ENCODE data around the gene XRCC4.
"Not testable (repeated sequence)": the region's sequence is repeated elsewhere in the genome, so short reads cannot be mapped to it uniquely, and the experiment has no call there.

The XRCC4 gene

DNA sequence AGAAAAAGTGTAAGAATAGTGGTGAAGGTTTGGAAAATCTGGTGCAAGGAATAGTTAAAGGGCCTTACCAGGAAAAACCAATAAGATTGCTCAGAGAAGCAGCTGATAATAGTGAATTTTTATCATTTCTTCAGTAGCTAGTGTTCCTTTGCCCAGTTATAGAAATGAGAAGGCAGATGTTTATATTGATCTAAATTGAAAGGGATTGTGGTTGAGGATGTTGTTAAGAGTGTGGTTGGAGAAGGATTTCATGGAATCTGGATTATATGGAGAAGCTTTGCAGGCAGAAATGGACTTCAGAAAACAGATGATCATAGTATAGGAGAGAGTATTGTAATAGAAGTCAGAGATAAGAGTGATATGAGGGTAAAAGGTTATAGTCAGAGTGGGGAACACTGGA, 102.6 kb downstream of the XRCC4 start:
- no peak for DNase-seq (ENCODE audit: low read depth)

DNA sequence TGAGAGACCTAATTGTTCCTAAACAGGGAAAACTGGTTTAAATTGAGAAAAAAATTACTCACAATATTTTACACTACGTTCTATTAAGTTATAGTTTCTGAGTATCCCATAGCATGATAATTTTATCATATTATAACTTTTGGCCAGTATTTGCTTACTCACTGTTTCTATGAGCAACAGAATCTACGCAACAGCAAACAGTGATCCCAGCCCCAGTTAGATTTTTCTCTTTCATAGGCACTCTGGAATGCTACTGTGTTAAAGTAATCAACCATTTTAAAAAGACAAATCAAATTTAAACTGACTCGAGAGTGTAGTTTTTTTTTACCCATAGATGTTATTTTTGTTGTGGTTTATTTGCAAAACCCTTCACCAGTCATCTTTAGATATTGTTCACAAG, 107.2 kb downstream of the XRCC4 start:
- DNase-seq (ENCODE audit: low read depth), result no peak

DNA sequence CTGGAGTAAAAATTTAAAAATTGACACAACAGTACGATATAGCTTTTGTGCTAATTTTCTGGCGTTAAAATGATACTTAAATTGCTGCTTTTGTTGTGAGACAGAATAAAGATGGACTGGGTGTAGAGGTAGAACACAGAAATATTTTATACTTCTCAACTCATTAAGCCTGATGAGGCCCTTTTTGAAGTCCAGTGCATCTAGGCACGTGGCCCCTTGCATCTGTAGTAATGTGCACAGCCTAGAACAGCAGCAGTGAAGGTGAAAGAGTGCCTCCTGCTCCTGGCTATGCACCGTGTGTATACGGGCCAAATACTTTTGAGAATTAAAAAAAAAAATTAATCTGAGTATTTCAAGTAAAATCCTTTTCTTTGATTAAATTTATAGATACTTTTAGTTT, 115.6 kb downstream of the XRCC4 start:
- DNase-seq (ENCODE audit: low read depth), result no peak

DNA sequence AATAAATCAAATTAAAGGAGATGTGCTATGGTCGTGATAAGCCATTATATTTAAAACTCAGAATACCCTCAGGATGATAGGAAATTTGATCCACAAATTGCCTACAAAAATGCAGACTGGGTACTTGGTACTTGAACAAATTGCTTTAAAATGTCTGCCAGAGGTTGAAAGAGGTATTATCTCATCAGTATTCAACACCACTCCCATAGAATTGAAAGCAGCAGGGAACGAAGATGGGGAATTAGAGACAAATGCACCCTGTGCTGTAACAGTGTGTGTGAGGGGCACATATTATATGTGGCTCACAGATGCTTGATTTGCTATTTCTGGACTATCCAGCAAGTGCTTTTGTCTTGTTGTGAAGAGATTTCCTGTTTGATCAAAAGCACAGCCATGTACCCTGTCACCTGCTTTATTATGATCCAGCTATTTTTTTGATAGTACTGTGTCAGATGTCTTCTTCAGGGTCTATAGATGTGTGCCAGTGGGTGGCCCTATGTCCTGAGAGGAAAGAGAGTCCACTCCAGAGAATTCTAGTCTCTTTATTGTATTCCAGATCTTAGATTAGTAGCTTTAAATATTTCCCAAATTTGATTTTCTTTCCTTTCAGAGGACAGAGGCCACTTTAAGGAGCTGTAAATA, 120.1 kb downstream of the XRCC4 start:
- DNase-seq (ENCODE audit: low read depth), result no peak

DNA sequence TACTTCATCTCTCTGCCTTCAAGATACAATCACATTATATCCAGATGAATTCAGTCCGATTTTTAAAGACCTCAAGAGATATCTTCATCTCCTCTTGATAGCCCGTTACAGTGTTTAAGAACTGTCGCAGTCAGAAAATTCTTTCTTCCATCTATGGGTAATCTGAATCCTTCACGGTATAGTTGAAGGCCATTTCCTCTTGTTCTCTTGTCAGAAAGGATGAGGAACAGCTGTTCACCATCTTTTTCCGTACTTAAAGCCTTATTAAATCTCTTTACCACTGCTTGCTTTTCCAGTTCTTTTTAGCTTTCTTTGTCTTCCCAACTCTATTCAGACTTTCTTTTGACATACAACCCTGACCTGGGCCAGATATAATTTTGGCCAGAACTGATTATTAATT, 121.8 kb downstream of the XRCC4 start:
- DNase-seq (ENCODE audit: low read depth), result no peak

DNA sequence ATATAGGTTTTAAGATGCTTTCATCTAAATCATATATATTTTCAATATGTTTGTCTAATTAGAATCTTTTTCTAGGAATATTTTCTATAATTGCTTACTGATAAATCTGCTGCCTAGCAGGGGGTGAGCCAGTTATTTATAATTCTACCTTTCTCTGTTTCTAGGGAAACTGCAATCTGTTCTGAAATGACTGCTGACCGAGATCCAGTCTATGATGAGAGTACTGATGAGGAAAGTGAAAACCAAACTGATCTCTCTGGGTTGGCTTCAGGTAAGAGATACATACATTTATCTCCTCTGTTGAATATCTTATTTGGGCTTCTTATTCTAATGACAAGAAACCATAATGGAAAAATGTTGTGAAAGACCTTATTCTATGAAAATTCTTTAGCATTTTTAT, 127.3 kb downstream of the XRCC4 start:
- DNase-seq (ENCODE audit: low read depth), result no peak

DNA sequence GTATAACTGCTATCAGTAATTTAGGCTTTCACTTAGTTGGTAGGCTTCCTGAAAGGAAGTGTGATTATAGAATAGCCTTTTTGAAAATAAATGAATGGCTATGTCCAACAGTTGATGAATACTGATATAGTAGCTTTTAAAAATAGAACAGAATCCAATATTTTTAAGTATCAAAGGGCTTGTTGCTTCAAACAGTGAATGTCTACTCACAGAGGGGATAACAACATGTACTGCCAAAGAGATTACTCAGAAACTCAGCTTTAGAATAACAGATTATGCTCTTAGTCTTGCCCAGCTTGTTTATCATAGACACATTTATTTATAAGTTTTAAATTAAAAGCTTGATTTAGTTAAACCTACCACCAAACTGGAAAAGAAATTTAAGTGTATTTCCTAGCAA, 132.6 kb downstream of the XRCC4 start:
- DNase-seq (ENCODE audit: low read depth), result no peak

DNA sequence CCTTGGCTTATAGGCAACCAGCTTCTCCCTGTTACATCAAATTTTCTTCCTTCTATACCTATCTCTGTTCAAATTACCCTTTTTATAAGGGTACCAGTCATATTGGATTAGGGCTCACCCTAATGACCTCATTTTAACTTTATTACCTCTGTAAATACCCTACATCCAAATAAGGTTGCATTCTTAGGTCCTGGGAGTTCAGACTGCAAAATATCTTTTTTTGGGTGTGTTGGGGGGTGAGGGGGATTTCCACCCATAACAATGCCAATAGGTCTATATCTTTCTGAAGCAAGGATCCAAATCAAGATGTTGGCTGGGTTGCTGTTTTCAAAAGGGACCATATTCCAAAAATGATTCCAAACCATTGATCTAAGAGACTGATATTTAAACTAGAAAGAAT, 141.7 kb downstream of the XRCC4 start:
- DNase-seq (ENCODE audit: low read depth), result no peak

DNA sequence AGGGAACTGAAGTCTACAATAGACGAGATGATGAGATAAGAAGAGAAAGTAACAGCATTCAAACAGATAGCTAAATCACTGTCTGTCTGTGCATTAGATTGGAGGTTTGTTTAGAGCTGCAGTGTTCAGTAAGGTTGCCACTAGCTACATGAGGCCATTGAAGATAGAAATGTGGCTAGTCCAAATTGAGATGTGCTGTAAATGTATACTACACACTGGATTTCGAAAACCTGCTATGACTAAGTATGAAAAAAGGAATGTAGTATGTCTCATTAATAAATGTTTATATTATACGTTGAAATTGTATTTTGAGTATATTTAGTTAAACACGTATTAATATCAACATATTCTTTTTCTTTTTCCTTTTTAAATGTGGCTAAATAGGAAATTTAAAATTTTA, 142.1 kb downstream of the XRCC4 start:
- DNase-seq (ENCODE audit: low read depth), result no peak

DNA sequence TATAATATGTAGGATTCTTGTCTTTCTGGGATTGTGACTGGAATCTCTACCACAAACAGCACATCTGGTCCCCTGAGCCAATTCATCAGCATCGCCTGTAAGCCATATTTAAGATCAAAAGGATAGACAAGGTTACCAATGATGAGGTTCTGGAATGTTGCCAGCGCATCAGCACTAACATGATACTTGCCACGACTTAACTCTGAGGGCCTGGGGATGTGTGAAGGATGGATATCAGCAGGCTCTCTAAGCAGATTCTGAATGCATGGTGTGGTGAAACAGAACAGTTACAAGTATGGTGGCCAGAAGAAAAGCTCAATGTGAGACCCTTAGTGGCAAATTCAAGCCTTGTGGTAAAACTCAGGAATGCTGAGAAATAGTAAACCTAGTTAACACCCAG, 143.0 kb downstream of the XRCC4 start:
- DNase-seq (ENCODE audit: low read depth), result no peak

DNA sequence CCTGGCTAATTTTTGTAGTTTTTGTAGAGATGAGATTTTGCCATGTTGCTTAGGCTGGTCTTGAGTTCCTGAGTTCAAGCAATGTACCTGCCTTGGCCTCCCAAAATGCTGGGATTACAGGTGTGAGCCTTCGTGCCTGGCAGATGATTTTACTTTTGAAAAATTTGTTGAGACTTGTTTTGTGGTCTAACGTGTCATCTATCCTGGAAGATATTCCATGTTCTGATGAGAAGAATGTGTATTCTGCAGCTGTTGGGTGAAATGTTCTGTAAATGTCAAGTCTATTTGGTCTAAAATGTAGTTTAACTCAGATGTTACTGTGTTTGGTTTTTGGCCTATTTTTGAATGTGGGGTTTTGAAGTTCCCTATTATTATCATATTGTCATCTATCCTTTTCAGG, 145.6 kb downstream of the XRCC4 start:
- no peak for DNase-seq (ENCODE audit: low read depth)

DNA sequence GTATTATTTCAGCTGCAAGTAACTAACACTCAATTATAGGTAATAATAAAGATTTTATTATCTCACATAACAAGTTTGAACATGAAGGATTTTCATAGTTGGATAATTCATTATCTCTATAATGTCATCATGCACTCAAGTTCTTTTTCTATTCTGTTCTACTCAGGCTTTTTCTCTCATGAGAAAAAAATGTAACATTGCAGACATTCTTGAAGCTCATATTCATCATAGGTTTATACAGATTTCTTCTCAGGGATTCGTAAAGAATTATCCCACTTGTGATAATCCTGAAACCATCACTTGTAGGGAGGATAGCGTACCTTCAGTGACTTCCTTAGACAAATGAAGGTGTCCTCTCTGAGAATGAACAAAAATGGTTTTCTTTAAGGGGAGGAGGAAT, 150.3 kb downstream of the XRCC4 start:
- no peak for DNase-seq (ENCODE audit: low read depth)

DNA sequence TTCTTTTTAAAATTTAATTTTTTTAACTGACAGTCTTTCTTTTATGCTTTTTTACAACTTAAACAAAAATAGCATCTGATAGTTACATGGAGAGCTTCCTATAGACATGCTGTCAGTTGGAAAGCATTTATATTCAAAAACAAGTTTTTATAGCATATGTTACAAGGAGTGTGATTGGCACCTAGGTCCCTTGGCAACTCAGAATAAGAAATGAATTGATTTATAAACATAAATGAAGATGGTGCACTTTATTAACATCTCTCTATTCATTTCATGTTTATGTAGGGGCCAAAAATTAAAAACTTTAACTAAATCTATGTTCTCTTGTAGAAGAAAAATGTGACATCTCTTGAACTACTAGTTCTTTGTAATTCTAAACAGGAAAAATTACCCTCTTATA, 153.2 kb downstream of the XRCC4 start:
- no peak for DNase-seq (ENCODE audit: low read depth)

DNA sequence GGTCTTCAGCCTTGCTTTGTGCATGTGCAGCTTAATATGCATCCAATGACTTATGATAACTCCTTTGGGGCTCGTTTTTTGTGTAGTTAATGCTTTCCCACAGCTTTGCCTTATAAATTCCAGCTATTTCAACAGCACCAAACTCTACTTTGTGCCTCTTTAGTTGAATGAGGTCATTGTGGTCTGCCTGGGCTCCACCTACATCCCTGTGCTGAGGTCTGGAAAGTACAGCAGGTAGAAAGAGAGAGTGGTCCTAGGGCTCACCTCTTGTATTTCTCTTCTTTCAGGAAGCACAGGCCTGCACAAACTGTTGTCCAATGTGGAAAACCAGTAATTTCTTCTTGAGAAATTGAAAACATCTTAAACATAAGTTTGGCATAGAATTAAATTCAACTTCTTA, 167.2 kb downstream of the XRCC4 start:
- no peak for DNase-seq (ENCODE audit: low read depth)

DNA sequence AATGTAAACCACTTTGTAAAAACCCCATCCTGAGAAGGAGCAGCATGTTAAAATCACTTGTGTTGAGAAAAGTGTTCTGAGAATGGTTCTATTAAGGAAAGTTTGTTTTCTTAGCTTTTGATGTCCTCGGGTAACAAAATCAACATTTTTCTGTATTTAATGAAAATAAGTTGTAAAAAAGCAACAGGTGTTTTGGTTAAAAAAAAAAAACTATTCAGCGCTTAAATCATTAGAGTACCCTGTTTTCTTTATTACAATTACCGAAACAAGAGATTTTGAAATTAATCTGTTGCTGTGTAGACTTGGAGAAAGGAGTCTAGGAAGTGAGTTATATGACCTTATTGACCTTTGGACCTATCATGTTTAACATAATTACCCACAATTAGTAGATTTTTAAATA, 167.7 kb downstream of the XRCC4 start:
- no peak for DNase-seq (ENCODE audit: low read depth)

DNA sequence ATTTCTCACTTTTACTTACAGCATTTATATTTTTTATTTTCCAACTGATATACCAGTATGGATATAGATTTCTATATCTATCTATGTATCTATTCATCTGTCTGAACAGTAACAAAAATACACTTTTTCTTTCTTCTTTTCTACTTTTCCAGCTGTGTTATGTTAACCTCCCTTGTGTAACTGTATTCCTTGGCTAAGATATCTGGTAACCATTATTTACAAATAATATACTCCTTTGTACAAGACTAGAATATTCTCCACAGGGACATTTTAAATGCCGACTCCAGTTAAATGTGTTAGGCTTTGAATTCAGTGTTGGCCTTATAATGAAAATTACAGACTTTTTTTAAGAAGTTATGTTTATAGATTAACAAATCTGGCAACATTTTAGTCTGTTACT, 168.7 kb downstream of the XRCC4 start:
- DNase-seq (ENCODE audit: low read depth), result no peak

DNA sequence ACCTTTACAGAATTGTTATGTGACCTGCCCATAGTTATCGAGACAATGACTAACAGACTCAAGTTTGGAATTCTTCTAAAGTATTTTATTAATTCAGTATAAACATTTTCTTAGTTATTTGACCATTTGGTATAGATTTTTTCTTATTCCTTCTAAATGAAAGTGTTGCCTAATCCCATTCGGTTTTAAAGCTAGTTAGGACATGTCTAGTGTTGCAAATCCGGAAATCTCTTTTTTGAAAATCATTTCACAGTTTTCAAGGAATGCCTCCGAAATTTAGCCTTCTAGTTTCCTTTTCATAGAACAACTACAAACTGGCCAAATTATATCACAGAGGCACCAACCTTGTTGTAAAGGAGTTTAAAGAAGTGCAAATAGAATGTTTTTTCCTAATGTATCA, 171.8 kb downstream of the XRCC4 start:
- no peak for DNase-seq (ENCODE audit: low read depth)

DNA sequence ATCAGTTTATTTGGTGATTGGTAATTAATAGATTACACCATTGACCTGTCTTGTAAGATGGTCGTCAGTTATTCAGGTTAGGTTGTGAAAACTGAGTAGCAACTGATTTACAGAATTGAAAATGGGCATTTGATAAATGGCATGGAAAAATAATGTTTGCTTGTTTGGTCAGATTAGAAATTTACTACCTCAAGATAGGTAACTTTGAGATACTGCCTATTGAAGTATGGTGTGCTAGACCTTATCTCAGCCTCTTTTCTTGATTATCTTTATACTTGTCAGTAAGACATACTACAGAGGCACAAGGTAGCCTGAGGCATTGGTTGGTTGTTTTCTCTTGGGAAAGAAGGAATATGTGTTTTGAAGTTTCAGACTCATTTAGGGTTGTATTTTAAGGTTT, 174.5 kb downstream of the XRCC4 start:
- no peak for DNase-seq (ENCODE audit: low read depth)

DNA sequence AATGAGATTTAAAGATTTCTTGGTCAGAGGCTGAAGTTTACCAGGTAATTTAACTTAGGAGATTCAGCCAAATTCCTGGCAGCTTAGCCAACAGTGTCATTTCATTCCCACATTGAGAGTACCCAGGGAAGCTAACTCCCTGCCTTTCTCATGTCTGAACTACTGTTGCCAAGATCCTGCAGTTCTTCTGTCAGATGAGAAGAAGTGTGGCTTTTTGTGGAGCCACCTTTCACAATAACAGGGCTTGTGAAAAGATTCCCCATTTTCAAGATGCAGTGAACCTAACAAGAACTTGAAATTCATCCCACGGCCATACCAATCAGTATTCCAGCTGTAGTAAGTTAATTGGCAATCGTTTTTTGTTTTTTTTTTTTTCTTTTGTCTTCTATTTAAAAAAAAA, 176.4 kb downstream of the XRCC4 start:
- no peak for DNase-seq (ENCODE audit: low read depth)

DNA sequence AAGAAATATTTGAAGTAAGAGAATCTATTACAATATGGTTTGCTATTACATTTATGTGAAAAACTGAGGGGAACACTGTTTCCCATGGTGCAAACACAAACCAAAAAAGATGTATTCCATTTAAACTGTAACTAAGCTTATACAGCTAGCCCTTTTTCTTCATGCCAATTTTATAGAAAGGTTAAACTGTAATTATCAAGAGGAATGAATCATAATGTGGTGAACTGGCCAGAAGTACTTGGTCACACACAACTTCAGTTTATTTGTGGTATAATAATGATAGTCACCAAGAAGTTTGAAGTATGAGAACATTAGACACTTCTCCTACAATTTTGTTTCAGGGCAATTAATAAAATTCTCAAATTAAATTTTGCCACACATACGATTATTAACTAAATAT, 177.9 kb downstream of the XRCC4 start:
- DNase-seq (ENCODE audit: low read depth), result peak; percentile 19

DNA sequence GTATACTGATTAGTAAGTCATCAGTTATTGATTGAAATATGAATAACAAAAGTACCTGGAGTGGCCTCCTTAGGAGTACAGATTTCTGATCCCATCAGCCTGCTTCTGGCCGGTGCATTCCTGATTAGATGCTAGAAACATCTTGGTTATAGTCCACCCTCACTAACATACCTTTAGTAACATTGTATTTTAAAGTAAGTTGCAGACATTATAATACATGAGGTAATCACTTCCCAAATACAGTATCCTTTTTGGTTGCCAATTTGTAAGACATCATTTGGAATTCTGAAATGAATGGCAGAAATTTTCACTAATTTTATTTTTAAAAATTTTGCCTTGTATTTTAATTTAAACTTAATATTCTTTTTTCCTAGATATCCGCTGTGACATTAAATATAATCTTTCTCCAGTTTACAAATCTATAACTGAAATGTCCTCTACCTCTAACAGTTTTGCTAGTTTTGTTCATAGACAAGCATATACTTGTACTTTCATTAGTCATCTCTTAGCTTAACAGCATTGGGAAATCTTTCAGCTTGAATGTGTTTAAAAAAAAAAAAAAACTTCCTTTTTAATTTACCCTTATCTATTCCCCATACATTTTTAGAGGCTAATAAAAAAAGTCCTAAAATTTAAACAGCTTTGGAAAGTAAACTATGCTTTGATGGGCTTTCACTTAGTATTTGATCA, 178.9 kb downstream of the XRCC4 start:
- DNase-seq (ENCODE audit: low read depth), result no peak

DNA sequence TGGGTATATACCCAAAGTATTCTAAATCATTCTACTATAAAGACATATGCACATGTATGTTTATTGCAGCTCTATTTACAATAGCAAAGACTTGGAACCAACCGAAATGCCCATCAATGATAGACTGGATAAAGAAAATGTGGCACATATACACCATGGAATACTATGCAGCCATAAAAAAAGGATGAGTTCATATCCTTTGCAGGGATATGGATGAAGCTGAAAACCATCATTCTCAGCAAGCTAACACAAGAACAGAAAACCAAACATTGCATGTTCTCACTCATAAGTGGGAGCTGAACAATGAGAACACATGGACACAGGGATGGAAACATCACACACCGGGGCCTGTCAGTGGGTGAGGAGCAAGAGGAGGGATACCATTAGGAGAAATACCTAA, 180.3 kb downstream of the XRCC4 start:
- not testable (repeated sequence) for DNase-seq (ENCODE audit: low read depth)

DNA sequence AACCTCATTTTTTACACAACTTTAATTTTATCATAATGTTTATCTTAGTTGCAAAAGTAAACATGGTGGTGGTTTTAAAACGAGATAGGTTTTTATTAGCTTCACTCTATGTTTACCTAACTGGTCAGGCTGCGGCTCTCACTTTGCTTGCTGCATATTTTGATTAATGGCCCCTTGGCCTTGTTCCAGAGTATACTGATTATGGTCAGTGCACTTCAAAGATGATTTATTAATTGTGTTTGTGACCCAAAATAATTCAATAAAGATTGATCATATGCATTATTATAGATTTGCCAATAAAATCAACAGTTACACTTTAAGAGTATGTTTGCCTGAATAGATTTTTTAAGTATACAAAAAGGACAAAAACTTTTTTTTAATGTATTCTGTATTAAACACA, 188.0 kb downstream of the XRCC4 start:
- DNase-seq (ENCODE audit: low read depth), result no peak

DNA sequence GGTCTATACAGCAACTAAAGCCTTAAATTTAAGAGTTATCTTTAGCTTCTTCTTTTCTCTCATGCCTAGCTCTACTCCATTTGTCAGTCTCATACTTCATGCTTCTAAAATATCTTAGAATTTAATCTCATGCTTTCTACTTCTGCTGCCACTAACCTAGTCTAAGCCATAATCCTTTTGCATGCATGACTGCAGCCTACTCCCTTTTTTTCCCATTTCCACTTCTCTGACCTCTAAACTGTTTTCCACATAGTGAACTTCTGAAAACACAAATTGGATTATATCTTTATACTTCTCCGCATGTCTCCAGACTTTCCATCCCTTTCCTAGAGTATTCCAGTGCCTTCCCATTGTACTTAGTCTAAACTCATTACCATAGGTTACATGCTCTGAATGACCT, 193.0 kb downstream of the XRCC4 start:
- no peak for DNase-seq (ENCODE audit: low read depth)
